Endodermal cell (in vitro differentiated cells): ENCODE data around the gene DPM3. TPM values are rescaled to one million over a fixed set of nuclear protein-coding genes. Genes with fewer than 3 reads are reported as not detected.

Source experiments
- DNase-seq: peaks from one replicate; pipeline ENCODE4 v3.0.0-alpha.2; 2017
- H3K27ac ChIP-seq: 2 replicates; pipeline ENCODE4 v1.5.1; 2013; ENCODE audit warnings: mild to moderate bottlenecking, low read depth, low read length, moderate library complexity
- H3K27me3 ChIP-seq: 2 replicates; pipeline ENCODE4 v1.6.1; 2013; ENCODE audit warnings: mild to moderate bottlenecking, low read length, moderate library complexity; ENCODE audit not compliant: insufficient read depth, control insufficient read depth, poor library complexity, severe bottlenecking
- H3K36me3 ChIP-seq: 2 replicates; pipeline ENCODE4 v1.7.0; 2013; ENCODE audit warnings: mild to moderate bottlenecking, low read length, moderate library complexity; ENCODE audit not compliant: control insufficient read depth, insufficient read depth
- H3K4me1 ChIP-seq: one replicate; pipeline ENCODE4 v1.7.0; 2013; ENCODE audit warnings: low read length; ENCODE audit not compliant: control insufficient read depth, insufficient read depth
- H3K4me3 ChIP-seq: 2 replicates; pipeline ENCODE4 v1.5.1; 2013; ENCODE audit warnings: mild to moderate bottlenecking, low read length, moderate library complexity
- H3K9ac ChIP-seq: 2 replicates; pipeline ENCODE4 v1.6.1; 2013; ENCODE audit warnings: mild to moderate bottlenecking, low read length, moderate library complexity; ENCODE audit not compliant: poor library complexity, severe bottlenecking; ENCODE audit errors: extremely low read depth
- H3K9me3 ChIP-seq: 2 replicates; pipeline ENCODE4 v1.6.1; 2013; ENCODE audit warnings: mild to moderate bottlenecking, low read length, moderate library complexity; ENCODE audit not compliant: control insufficient read depth
- H3K27ac Mint-ChIP-seq: 2 replicates; pipeline ENCODE4 v1.8.0; 2020; ENCODE audit warnings: mixed read lengths
- H3K27me3 Mint-ChIP-seq: 2 replicates; pipeline ENCODE4 v1.8.0; 2021; ENCODE audit warnings: mild to moderate bottlenecking, mixed read lengths; ENCODE audit not compliant: insufficient read depth
- H3K36me3 Mint-ChIP-seq: 2 replicates; pipeline ENCODE4 v1.8.0; 2020; ENCODE audit warnings: low read depth, mixed read lengths
- H3K4me1 Mint-ChIP-seq: 2 replicates; pipeline ENCODE4 v1.8.0; 2020; ENCODE audit warnings: mixed read lengths
- H3K4me3 Mint-ChIP-seq: 2 replicates; pipeline ENCODE4 v1.8.0; 2020; ENCODE audit warnings: mild to moderate bottlenecking, moderate library complexity, mixed read lengths
- H3K9me3 Mint-ChIP-seq: 2 replicates; pipeline ENCODE4 v1.8.0; 2020; ENCODE audit warnings: mild to moderate bottlenecking, mixed read lengths
- WGBS, 2 experiments: methylation state at CpG; one replicate each; pipeline versions ENCODE4 v1.1.5 to v1.1.7; 2013; ENCODE audit warnings: missing lambda C conversion rate in 2 of 2, mixed read lengths in 1 of 2; ENCODE audit not compliant: insufficient coverage in 1 of 2, insufficient read length in 1 of 2; 5-methylcytosine and 5-hydroxymethylcytosine counted together
- total RNA-seq, 2 donors: library from RNA; stranded (reverse); fragmentation: NEBNext Ultra II Directional in 1 of 2; extraction: Animal tissue kit (Norgen Biotek cat#: 25700) in 1 of 2; gene quantifications; 2 replicates in 1 of 2; 3 replicates in 1 of 2; pipeline ENCODE4 v1.2.1, GENCODE V29; 2021
- TF ChIP-seq, protein P1 (sequence below): fragments of 200-600 bp; sonication (generic); conservative IDR thresholded peaks from 2 replicates; pipeline ENCODE4 v1.5.0; 2021; ENCODE audit warnings: antibody characterized with exemption, mild to moderate bottlenecking

DPM3 gene
- total RNA-seq, 2 donors from 2014 or later = 48.8 to 73.4 TPM

DNA sequence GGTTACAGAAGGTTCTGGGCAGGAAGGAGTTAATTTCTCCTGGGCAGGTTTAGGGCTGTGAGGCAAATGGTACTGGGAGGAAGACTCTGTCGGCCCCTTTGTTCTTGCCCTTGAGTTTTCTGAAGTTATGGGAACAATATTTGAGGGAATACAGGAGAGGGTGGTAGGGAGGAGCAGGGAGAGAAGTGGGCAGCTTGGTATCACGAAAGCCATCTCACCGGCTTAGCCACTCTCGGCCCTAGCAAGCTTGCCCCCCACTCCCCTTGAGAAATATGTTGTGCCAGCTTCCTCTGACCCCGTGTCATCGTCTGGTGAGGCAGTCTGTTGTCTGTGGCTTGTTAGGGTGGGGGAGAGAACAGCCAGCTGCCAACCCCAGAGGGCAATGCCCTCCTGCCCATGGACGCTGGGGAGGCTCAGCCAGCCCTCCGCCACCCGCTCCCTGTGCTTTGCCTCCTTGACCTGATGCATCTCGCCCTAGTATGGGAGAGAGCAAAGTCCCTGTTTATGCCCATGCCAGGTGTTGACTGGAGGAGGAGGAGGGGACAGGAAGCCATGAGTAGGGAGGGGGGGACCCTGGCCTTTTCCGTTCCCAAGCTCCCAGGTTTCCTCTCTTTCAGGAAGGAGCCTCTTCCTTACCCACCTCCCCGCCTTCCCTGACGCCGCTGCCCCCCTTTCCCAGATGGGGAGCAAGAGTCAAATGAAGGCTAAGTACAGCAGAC, 11.4 kb downstream of the DPM3 start:
- Histone ChIP-seq H3K27me3 (peaks cover 58% of the 10 kb centered on the region), H3K4me3 (no peak overlapping the region), H3K36me3 (no peaks in the 10 kb centered on the region), H3K9ac (no peak overlapping the region), H3K27ac (no peak overlapping the region), H3K9me3 (no peaks in the 10 kb centered on the region), H3K4me1 (peaks cover 17% of the 10 kb centered on the region)
- TF ChIP-seq, protein P1, sequence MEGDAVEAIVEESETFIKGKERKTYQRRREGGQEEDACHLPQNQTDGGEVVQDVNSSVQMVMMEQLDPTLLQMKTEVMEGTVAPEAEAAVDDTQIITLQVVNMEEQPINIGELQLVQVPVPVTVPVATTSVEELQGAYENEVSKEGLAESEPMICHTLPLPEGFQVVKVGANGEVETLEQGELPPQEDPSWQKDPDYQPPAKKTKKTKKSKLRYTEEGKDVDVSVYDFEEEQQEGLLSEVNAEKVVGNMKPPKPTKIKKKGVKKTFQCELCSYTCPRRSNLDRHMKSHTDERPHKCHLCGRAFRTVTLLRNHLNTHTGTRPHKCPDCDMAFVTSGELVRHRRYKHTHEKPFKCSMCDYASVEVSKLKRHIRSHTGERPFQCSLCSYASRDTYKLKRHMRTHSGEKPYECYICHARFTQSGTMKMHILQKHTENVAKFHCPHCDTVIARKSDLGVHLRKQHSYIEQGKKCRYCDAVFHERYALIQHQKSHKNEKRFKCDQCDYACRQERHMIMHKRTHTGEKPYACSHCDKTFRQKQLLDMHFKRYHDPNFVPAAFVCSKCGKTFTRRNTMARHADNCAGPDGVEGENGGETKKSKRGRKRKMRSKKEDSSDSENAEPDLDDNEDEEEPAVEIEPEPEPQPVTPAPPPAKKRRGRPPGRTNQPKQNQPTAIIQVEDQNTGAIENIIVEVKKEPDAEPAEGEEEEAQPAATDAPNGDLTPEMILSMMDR = no peak
- Mint-ChIP-seq H3K9me3 (no peaks in the 10 kb centered on the region), H3K4me1 (peaks cover 36% of the 10 kb centered on the region), H3K27ac (peak overlapping the region; percentile 89), H3K36me3 (peaks cover 7% of the 10 kb centered on the region), H3K4me3 (peak overlapping the region; percentile 50), H3K27me3 (peaks cover 78% of the 10 kb centered on the region)
- DNase-seq = peak; percentile 68
- WGBS, 2 experiments = 24 to 50% methylated on average over 3 to 13 of the region's 14 CpGs

DNA sequence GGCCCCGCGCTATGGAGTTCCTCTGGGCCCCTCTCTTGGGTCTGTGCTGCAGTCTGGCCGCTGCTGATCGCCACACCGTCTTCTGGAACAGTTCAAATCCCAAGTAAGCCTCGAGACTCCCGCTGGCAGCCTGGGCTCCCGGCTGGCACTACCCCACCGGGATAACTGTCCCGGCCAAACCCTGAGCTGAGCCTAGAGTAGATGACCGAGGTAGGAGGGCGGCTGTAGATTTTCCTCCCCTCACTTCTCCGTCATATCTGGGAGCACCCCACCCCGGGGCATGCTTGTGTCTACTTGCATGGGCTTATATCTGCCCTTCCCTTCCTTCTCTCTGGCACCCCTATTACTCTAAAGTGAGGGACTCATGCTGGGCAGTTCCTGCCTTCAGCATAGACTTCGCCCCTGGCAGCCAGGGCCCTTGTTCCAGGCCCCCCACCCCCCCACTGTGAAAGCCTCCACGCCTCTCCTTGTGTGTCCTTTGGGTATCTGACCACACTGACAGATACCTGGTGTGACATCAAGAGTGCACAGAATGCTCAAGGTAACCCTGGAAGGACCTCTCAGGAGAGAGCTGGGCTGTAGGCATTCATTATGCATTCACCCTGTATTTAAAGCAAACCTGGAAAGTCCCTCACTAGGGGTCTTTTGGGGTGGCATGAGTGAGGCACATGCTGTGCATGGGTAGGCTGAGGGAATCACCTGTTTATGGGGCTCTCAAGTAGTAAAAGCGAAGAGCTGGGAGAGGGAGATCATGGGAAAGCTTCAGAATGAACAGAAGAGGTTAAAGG, 12.2 kb downstream of the DPM3 start:
- peak overlapping the region; percentile 78 for H3K4me3 ChIP-seq
- peaks cover 84% of the 10 kb centered on the region for H3K27me3 Mint-ChIP-seq
- H3K4me1 Mint-ChIP-seq = peaks cover 36% of the 10 kb centered on the region
- no peak overlapping the region for H3K27ac Mint-ChIP-seq
- H3K36me3 ChIP-seq = no peaks in the 10 kb centered on the region
- H3K4me1 ChIP-seq = peaks cover 17% of the 10 kb centered on the region
- peaks cover 6% of the 10 kb centered on the region for H3K36me3 Mint-ChIP-seq
- no peaks in the 10 kb centered on the region for H3K9me3 ChIP-seq
- H3K27me3 ChIP-seq = peaks cover 65% of the 10 kb centered on the region
- no peak overlapping the region for H3K27ac ChIP-seq
- no peaks in the 10 kb centered on the region for H3K9me3 Mint-ChIP-seq
- DNase-seq = peak; percentile 81
- H3K4me3 Mint-ChIP-seq = peak overlapping the region; percentile 50
- no peak overlapping the region for H3K9ac ChIP-seq
- TF ChIP-seq, protein P1 = no peak
- WGBS, 2 experiments = 6 to 10% methylated on average over 12 to 17 of the region's 17 CpGs

DNA sequence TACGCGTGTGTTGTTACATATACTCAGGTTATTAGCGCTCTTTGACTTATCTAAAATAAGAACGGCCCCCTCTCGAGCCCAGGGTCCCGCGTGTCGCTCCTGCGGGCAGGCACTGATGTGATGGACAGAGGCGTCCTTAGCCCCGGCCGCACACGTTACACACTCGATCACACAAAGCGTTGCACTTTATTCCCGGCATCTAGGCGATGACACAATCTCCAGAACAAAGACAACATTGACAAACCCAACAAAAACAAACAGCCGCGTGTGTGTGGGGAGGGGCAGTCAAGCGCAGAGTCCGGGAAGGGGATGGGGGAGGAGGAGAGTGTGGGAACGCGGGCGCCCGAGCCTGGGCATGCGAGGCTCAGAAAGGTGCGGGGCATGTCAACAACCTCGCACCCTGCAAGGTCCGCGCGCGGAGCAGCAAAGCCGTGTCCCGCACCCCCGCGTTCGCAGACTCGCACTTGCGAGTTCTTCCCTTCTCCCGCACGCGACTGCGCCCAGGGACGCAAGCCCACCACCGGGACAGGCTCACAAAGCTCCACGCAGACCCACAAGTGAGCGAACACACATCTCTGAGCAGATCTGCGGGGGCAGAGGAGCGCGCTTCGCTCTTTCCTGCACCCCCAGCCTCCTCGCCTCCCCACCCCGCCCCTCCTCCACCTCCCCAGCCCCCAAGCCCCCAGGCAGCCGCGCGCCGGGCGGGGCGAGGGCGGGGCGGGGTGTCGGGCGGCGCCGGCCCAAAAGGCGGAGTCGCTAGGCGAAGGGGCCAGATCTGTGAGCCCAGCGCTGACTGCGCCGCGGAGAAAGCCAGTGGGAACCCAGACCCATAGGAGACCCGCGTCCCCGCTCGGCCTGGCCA, 13.0 kb downstream of the DPM3 start, which contains the start of gene EFNA1:
TSS of gene EFNA1 (plus strand) at position 772 of the 862 bp plus-strand sequence. CDS start 102 bp downstream, outside the sequence.
- Mint-ChIP-seq H3K27me3 (peaks cover 91% of the 10 kb centered on the region), H3K9me3 (no peaks in the 10 kb centered on the region), H3K36me3 (peaks cover 5% of the 10 kb centered on the region), H3K27ac (no peak within 1 kb of the TSS), H3K4me3 (peak within 1 kb of the TSS; percentile 50), H3K4me1 (peaks cover 36% of the 10 kb centered on the region)
- Histone ChIP-seq H3K36me3 (no peaks in the 10 kb centered on the region), H3K4me3 (peak within 1 kb of the TSS; percentile 78), H3K27me3 (peaks cover 72% of the 10 kb centered on the region), H3K27ac (no peak within 1 kb of the TSS), H3K9ac (peak within 1 kb of the TSS; percentile 15), H3K4me1 (peaks cover 17% of the 10 kb centered on the region), H3K9me3 (no peaks in the 10 kb centered on the region)
- 0% methylated on average over 31 to 73 of the region's 76 CpGs for WGBS, 2 experiments
- peak; percentile 79 for DNase-seq
- TF ChIP-seq, protein P1 = no peak
